Muscle layer of duodenum (tissue), 2 donors: ENCODE results near the gene ITGB8.

Experiments
- H3K27ac ChIP-seq: one replicate; pipeline ENCODE4 v1.7.0; 2013; ENCODE audit warnings: mild to moderate bottlenecking, low read length
- H3K27me3 ChIP-seq: one replicate; pipeline ENCODE4 v1.7.0; 2013; ENCODE audit warnings: low read depth, mild to moderate bottlenecking, control low read depth, low read length
- H3K36me3 ChIP-seq, 2 donors: one replicate each; pipeline ENCODE4 v1.7.0; 2013; ENCODE audit warnings: low read length in 2 of 2, control low read depth in 1 of 2, mild to moderate bottlenecking in 1 of 2; ENCODE audit not compliant: insufficient read depth in 2 of 2, control insufficient read depth in 1 of 2
- H3K4me1 ChIP-seq, 2 donors: one replicate each; pipeline ENCODE4 v1.7.0; 2013; ENCODE audit warnings: low read length in 2 of 2, mild to moderate bottlenecking in 2 of 2, control low read depth in 1 of 2, moderate library complexity in 1 of 2; ENCODE audit not compliant: insufficient read depth in 2 of 2, control insufficient read depth in 1 of 2
- H3K4me3 ChIP-seq, 2 donors: one replicate each; pipeline ENCODE4 v1.7.0; 2013; ENCODE audit warnings: low read length in 2 of 2, low read depth in 1 of 2, mild to moderate bottlenecking in 1 of 2
- H3K9me3 ChIP-seq, 2 donors: one replicate each; pipeline ENCODE4 v1.7.0; 2013; ENCODE audit warnings: low read length in 2 of 2, control low read depth in 1 of 2, mild to moderate bottlenecking in 1 of 2; ENCODE audit not compliant: control insufficient read depth in 1 of 2
- donor health status: healthy.

The ITGB8 gene

DNA sequence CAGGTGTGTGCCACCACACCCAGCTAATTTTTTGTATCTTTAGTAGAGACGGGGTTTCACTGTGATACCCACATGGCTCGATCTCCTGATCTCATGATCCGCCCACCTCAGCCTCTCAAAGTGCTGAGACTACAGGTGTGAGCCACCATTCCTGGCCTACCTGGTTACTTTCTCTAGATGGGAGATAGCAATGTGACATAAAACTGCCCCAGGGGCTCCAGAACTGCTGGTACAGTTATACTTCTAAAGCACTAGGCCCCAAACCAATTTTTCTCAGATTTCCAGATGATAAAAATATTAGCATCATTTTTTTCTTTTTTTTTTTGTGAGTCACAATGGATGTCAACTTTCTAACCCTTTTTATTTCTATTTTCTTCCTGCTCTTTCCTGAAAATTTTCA lies 27.4 kb downstream of the ITGB8 start:
- H3K4me1 ChIP-seq = no peaks in the 10 kb centered on the region
- no peaks in the 10 kb centered on the region for H3K9me3 ChIP-seq

DNA sequence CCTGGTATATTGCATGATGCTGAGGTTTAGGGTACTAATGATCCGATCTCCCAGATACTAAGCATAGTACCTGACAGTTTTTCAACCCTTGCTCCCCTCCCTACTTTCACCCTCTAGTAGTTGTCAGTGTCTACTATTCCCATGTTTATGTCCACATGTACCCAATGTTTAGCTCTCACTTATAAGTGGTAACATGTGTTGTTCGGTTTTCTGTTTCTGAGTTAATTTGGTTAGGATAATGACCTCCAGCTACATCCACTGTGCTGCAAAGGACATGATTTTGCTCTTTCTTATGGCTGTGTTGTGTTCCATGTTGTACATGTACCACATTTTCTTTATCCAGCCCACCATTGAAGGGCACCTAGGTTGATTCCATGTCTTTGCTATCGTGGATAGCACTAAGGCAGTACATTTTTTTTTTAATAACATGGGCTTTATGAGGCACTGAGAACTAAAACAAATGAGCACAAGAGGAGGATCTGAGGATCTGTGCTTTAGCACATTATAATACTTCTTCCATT lies 28.1 kb downstream of the ITGB8 start:
- Histone ChIP-seq H3K9me3 (no peaks in the 10 kb centered on the region), H3K27me3 (no peaks in the 10 kb centered on the region), H3K27ac (no peak overlapping the region), H3K4me1 (no peaks in the 10 kb centered on the region), H3K36me3 (no peaks in the 10 kb centered on the region), H3K4me3 (no peak overlapping the region)

More for the DNA sequence above, 27.4 kb downstream of the ITGB8 start:
- Histone ChIP-seq H3K27me3 (no peaks in the 10 kb centered on the region), H3K27ac (no peak overlapping the region), H3K4me3 (no peak overlapping the region), H3K36me3 (no peaks in the 10 kb centered on the region)

- no peaks in the 10 kb centered on the region for H3K36me3 ChIP-seq
- no peak overlapping the region for H3K27ac ChIP-seq
- H3K4me3 ChIP-seq = no peak overlapping the region
- H3K27me3 ChIP-seq = no peaks in the 10 kb centered on the region
- no peaks in the 10 kb centered on the region for H3K9me3 ChIP-seq
- no peaks in the 10 kb centered on the region for H3K4me1 ChIP-seq
Measured at GRCh38 chr7:20359341-20359963, 28.8 kb downstream of the ITGB8 start.

- peaks cover 0 to 8% of the 10 kb centered on the region in 2 donors for H3K4me1 ChIP-seq
- no peaks in the 10 kb centered on the region for H3K36me3 ChIP-seq
- H3K27me3 ChIP-seq = no peaks in the 10 kb centered on the region
- H3K4me3 ChIP-seq = no peak overlapping the region
- no peaks in the 10 kb centered on the region for H3K9me3 ChIP-seq
- H3K27ac ChIP-seq = no peak overlapping the region
Measured at GRCh38 chr7:20362574-20363253, 32.0 kb downstream of the ITGB8 start.

DNA sequence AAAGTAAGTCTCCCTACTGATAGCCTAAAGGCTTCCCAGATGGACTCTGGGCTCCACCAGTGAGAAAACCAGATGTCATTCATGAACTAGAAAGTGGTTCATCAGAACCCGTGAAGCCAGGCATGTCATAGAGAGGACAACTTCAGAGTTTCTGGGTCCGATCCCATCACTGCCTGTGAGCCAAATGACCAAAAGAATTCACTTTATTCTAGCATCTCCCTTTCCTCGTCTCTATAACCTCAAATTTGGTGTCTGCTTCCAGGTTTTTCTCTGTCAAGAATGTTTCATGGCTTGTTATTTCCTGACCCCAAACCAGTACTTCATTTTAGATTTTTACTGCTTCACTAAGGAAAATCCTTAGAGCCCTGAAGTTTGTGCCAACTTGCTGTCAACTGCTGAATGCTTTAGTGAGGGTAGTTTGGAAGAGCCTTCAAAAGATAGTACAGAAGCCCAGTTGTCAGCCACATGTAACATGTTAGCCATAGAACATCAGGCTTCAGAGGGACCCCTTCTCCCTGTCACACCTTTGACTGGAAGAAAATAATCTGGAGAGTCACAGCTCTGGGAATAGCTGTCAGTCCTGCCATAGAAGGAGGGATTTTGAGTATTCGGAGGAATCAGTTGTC lies 34.0 kb downstream of the ITGB8 start:
- H3K9me3 ChIP-seq = no peaks in the 10 kb centered on the region
- H3K36me3 ChIP-seq = peaks cover 0 to 6% of the 10 kb centered on the region in 2 donors
- H3K4me3 ChIP-seq = no peak overlapping the region
- H3K4me1 ChIP-seq = peaks cover 0 to 8% of the 10 kb centered on the region in 2 donors
- H3K27me3 ChIP-seq = no peaks in the 10 kb centered on the region
- H3K27ac ChIP-seq = no peak overlapping the region

GRCh38 chr7:20365486-20365885 lies 34.8 kb downstream of the ITGB8 start:
- H3K27ac ChIP-seq = no peak overlapping the region
- no peak overlapping the region for H3K4me3 ChIP-seq
- H3K4me1 ChIP-seq = peaks cover 0 to 8% of the 10 kb centered on the region in 2 donors
- peaks cover 0 to 6% of the 10 kb centered on the region in 2 donors for H3K36me3 ChIP-seq
- no peaks in the 10 kb centered on the region for H3K9me3 ChIP-seq
- no peaks in the 10 kb centered on the region for H3K27me3 ChIP-seq

GRCh38 chr7:20374399-20374798 lies 43.7 kb downstream of the ITGB8 start:
- H3K4me3 ChIP-seq = no peak overlapping the region
- no peaks in the 10 kb centered on the region for H3K27me3 ChIP-seq
- no peaks in the 10 kb centered on the region for H3K4me1 ChIP-seq
- H3K9me3 ChIP-seq = no peaks in the 10 kb centered on the region
- no peak overlapping the region for H3K27ac ChIP-seq
- H3K36me3 ChIP-seq = peaks cover 0 to under 1% of the 10 kb centered on the region in 2 donors

- H3K36me3 ChIP-seq = peaks cover 0 to 9% of the 10 kb centered on the region in 2 donors
- H3K4me1 ChIP-seq = no peaks in the 10 kb centered on the region
- no peaks in the 10 kb centered on the region for H3K9me3 ChIP-seq
- no peak overlapping the region for H3K4me3 ChIP-seq
- H3K27ac ChIP-seq = no peak overlapping the region
- no peaks in the 10 kb centered on the region for H3K27me3 ChIP-seq
Measured at GRCh38 chr7:20376796-20377195, 46.1 kb downstream of the ITGB8 start.

DNA sequence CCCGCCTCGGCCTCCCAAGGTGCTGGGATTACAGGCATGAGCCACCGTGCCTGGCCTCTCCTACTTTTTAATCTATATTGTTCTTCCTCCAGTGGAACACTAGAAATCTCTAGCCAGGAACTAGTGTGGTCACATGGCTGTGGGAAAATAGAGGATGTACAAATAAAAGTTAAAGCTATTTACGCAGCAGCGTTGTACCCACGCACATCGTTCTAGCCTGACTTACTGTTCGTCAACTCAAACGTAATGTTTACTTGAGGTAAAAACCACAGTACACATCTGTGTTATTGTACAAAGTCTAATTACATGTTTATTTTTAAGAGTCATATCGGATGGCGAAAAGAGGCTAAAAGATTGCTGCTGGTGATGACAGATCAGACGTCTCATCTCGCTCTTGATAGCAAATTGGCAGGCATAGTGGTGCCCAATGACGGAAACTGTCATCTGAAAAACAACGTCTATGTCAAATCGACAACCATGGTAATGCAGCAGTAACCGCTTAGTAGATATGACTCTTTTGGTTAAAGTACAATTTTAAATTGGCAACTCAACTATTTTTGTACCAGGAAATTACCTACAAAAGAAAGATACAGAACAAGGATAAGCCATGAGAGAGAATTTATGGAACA lies 50.8 kb downstream of the ITGB8 start:
- no peaks in the 10 kb centered on the region for H3K9me3 ChIP-seq
- H3K27me3 ChIP-seq = no peaks in the 10 kb centered on the region
- H3K4me1 ChIP-seq = no peaks in the 10 kb centered on the region
- no peak overlapping the region for H3K4me3 ChIP-seq
- H3K36me3 ChIP-seq = peaks cover 5 to 9% of the 10 kb centered on the region in 2 donors
- H3K27ac ChIP-seq = no peak overlapping the region

DNA sequence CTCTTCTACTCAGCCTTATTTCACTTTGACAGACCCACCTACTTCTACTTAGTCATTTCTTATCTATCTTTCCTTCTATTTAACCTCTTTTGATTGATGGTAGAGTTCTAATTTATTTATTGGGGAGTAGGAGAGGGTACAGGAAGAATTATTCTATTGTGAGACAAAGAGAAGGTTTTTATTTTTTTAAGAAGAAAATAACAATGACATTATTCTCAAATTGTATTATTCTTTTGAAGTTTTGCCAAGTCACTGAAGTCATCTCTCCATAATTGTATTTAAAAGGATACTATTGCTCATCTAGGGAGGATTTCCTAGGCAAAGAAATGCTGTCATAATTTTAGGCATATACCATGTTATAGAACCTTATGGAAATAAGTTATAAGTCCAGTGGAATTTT lies 52.7 kb downstream of the ITGB8 start:
- H3K4me1 ChIP-seq = no peaks in the 10 kb centered on the region
- no peak overlapping the region for H3K4me3 ChIP-seq
- peaks cover 8 to 9% of the 10 kb centered on the region in 2 donors for H3K36me3 ChIP-seq
- no peak overlapping the region for H3K27ac ChIP-seq
- no peaks in the 10 kb centered on the region for H3K9me3 ChIP-seq
- no peaks in the 10 kb centered on the region for H3K27me3 ChIP-seq

GRCh38 chr7:20385126-20385525 lies 54.4 kb downstream of the ITGB8 start:
- no peaks in the 10 kb centered on the region for H3K9me3 ChIP-seq
- no peak overlapping the region for H3K4me3 ChIP-seq
- H3K27ac ChIP-seq = no peak overlapping the region
- no peaks in the 10 kb centered on the region for H3K4me1 ChIP-seq
- H3K36me3 ChIP-seq = peaks cover 8% of the 10 kb centered on the region in 2 donors
- no peaks in the 10 kb centered on the region for H3K27me3 ChIP-seq
